Stomach (tissue), 4 donors: ENCODE measurements around the gene ZNF652.

Experiments
- EP300 ChIP-seq: sonication (generic); formaldehyde crosslinking; IDR thresholded peaks from one replicate; pipeline ENCODE4 v1.6.1; 2017; ENCODE audit warnings: antibody characterized with exemption
- POLR2A ChIP-seq, 4 donors: fragments of 450-650 bp; IDR thresholded peaks; one replicate each; pipeline ENCODE4 v1.6.1; 2016; ENCODE audit warnings: antibody characterized with exemption in 4 of 4, control low read depth in 2 of 4, mild to moderate bottlenecking in 1 of 4, moderate library complexity in 1 of 4
- POLR2AphosphoS5 ChIP-seq, 3 donors: sonication (generic); formaldehyde crosslinking; IDR thresholded peaks; one replicate each; pipeline ENCODE4 v1.6.1; 2016; ENCODE audit warnings: antibody characterized with exemption in 3 of 3
- TF ChIP-seq, protein P1 (sequence below), 7 experiments: fragments of 450-650 bp in 4 of 7; fragments of 200-600 bp in 3 of 7; sonication (generic) in 3 of 7; IDR thresholded peaks; one replicate each; pipeline ENCODE4 v1.5.1; 2016 to 2019; ENCODE audit warnings: antibody characterized with exemption in 7 of 7, control low read depth in 2 of 7, mild to moderate bottlenecking in 1 of 7

DNA sequence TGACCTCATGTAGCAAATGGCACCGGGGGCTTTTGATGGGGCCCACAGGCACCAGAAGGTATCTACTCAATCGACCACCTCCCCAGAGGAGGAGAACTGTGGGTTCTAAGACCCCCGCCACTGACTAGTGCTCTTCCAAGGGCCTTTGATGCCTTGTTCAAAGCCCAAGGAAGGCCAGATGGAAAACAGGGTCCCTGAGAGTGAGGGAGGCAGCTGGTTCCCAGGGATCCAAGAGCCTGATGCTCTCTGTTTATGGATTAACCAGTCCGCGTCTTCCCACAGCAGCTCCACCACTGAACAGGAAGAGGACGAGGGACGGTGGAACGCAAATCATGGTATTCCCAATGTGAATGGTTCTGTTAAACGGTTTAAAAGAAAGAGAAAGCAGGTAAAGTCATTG lies 45.0 kb upstream of the ZNF652 start:
- TF ChIP-seq, protein P1, sequence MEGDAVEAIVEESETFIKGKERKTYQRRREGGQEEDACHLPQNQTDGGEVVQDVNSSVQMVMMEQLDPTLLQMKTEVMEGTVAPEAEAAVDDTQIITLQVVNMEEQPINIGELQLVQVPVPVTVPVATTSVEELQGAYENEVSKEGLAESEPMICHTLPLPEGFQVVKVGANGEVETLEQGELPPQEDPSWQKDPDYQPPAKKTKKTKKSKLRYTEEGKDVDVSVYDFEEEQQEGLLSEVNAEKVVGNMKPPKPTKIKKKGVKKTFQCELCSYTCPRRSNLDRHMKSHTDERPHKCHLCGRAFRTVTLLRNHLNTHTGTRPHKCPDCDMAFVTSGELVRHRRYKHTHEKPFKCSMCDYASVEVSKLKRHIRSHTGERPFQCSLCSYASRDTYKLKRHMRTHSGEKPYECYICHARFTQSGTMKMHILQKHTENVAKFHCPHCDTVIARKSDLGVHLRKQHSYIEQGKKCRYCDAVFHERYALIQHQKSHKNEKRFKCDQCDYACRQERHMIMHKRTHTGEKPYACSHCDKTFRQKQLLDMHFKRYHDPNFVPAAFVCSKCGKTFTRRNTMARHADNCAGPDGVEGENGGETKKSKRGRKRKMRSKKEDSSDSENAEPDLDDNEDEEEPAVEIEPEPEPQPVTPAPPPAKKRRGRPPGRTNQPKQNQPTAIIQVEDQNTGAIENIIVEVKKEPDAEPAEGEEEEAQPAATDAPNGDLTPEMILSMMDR (IDR thresholded peaks at IDR 0.05): no peak
- TF ChIP-seq POLR2A (IDR thresholded peaks at IDR 0.05) (no peak), EP300 (no peak), POLR2AphosphoS5 (IDR thresholded peaks at IDR 0.05) (no peak)
